H1 (cell line): ENCODE results near the gene C16orf87. TPM values are rescaled to one million over a fixed set of nuclear protein-coding genes. Genes with fewer than 3 reads are reported as not detected.

Source experiments
- CTCF ChIA-PET: fragments of 300-600 bp; sonication (Branson Sonifier 250); formaldehyde crosslinking; loops from one replicate; lab custom pipeline; 2021; ENCODE audit not compliant: partially characterized antibody; lab: Charles Lee
- POLR2A ChIA-PET: fragments of 300-600 bp; sonication (Branson Sonifier 250); formaldehyde crosslinking; loops from one replicate; lab custom pipeline; 2021; ENCODE audit warnings: inconsistent platforms; ENCODE audit not compliant: partially characterized antibody; lab: Charles Lee
- DNase-seq, 2 experiments: peaks; one replicate each; pipeline versions ENCODE4 v3.0.0 to v3.0.0-alpha.2; 2010 to 2022; ENCODE audit warnings: low spot score in 2 of 2, low read depth in 1 of 2, mixed read lengths in 1 of 2
- FAIRE-seq: peaks from 2 replicates; lab custom pipeline; 2011; peaks lifted over from hg19 to GRCh38; lab: Jason Lieb, UNC
- H2AFZ ChIP-seq: 2 replicates; pipeline ENCODE4 v1.8.1; 2012; ENCODE audit warnings: low read length, inconsistent platforms
- H2AK5ac ChIP-seq: 2 replicates; pipeline ENCODE4 v1.6.1; 2013; ENCODE audit warnings: low read depth, low read length
- H2BK120ac ChIP-seq: replicated peaks from 2 replicates; pipeline ENCODE3; 2013; ENCODE audit warnings: low read depth, low read length, inconsistent platforms
- H2BK12ac ChIP-seq: 2 replicates; pipeline ENCODE4 v1.6.1; 2013; ENCODE audit warnings: low read depth, low read length
- H2BK15ac ChIP-seq: 2 replicates; pipeline ENCODE4 v1.6.1; 2013; ENCODE audit warnings: low read length
- H2BK20ac ChIP-seq: 2 replicates; pipeline ENCODE4 v1.6.1; 2013; ENCODE audit warnings: low read length
- H2BK5ac ChIP-seq: 2 replicates; pipeline ENCODE4 v1.6.1; 2013; ENCODE audit warnings: low read depth, low read length
- H3K14ac ChIP-seq: 2 replicates; pipeline ENCODE4 v1.6.1; 2013; ENCODE audit warnings: inconsistent platforms; ENCODE audit not compliant: insufficient read length
- H3K18ac ChIP-seq: 2 replicates; pipeline ENCODE4 v1.6.1; 2013; ENCODE audit warnings: low read length; ENCODE audit errors: extremely low read depth
- H3K23ac ChIP-seq: 2 replicates; pipeline ENCODE4 v1.6.1; 2013; ENCODE audit warnings: inconsistent platforms; ENCODE audit not compliant: insufficient read length
- H3K23me2 ChIP-seq: 2 replicates; pipeline ENCODE4 v1.6.1; 2013; ENCODE audit warnings: low read depth, low read length
- H3K27ac ChIP-seq: 2 replicates; pipeline ENCODE4 v1.6.1; 2011; ENCODE audit warnings: low read depth, low read length, inconsistent platforms
- H3K27me3 ChIP-seq, 4 experiments: replicated peaks in 1 of 4; 1 replicate in 1 of 4; 2 replicates in 3 of 4; pipeline versions ENCODE4 v1.6.1 to v1.8.1; 2011 to 2013; ENCODE audit warnings: low read length in 3 of 4, mild to moderate bottlenecking in 3 of 4, inconsistent platforms in 2 of 4, mixed read lengths in 2 of 4, moderate library complexity in 1 of 4; ENCODE audit not compliant: control insufficient read depth in 3 of 4, insufficient read depth in 3 of 4; ENCODE audit errors: extremely low read depth in 1 of 4
- H3K36me3 ChIP-seq, 4 experiments: 2 replicates each; pipeline versions ENCODE4 v1.6.1 to v1.8.1; 2011 to 2013; ENCODE audit warnings: mild to moderate bottlenecking in 4 of 4, low read length in 3 of 4, moderate library complexity in 2 of 4, control low read depth in 1 of 4, inconsistent platforms in 1 of 4; ENCODE audit not compliant: insufficient read depth in 4 of 4, control insufficient read depth in 2 of 4
- H3K4ac ChIP-seq: replicated peaks from 2 replicates; pipeline ENCODE3; 2013; ENCODE audit warnings: low read length, low read depth, mixed read lengths, inconsistent platforms; ENCODE audit not compliant: insufficient read length
- H3K4me1 ChIP-seq, 4 experiments: replicated peaks in 1 of 4; 1 replicate in 1 of 4; 2 replicates in 3 of 4; pipeline versions ENCODE4 v1.6.1 to v1.8.1; 2011 to 2013; ENCODE audit warnings: low read length in 3 of 4, inconsistent platforms in 2 of 4, mixed read lengths in 1 of 4; ENCODE audit not compliant: insufficient read depth in 4 of 4, control insufficient read depth in 3 of 4
- H3K4me2 ChIP-seq, 2 experiments: 2 replicates each; pipeline versions ENCODE4 v1.6.1 to v1.8.1; 2011 to 2013; ENCODE audit warnings: low read depth in 2 of 2, low read length in 2 of 2, control low read depth in 1 of 2, inconsistent platforms in 1 of 2, mild to moderate bottlenecking in 1 of 2; ENCODE audit not compliant: insufficient read depth in 1 of 2
- H3K4me3 ChIP-seq, 4 experiments: fragments of 200-600, 300-600 bp in 1 of 4; sonication (generic), shearing (Covaris generic), sonication (Bioruptor Twin) in 1 of 4; 2 replicates each; pipeline versions ENCODE4 v1.5.1 to v1.8.1; 2011 to 2016; ENCODE audit warnings: low read length in 4 of 4, low read depth in 3 of 4, control low read depth in 2 of 4, inconsistent platforms in 2 of 4, mild to moderate bottlenecking in 2 of 4, mixed read lengths in 1 of 4, moderate library complexity in 1 of 4; ENCODE audit not compliant: insufficient read depth in 2 of 4; ENCODE audit errors: extremely low read depth in 1 of 4
- H3K56ac ChIP-seq: replicated peaks from 2 replicates; pipeline ENCODE3; 2013; ENCODE audit warnings: low read depth, mild to moderate bottlenecking, mixed read lengths, low read length, inconsistent platforms; ENCODE audit not compliant: insufficient read length
- H3K79me1 ChIP-seq: 2 replicates; pipeline ENCODE4 v1.6.1; 2013; ENCODE audit warnings: low read depth, low read length, control low read depth
- H3K79me2 ChIP-seq, 2 experiments: 2 replicates each; pipeline versions ENCODE4 v1.6.1 to v1.8.1; 2012 to 2013; ENCODE audit warnings: low read length in 2 of 2, mild to moderate bottlenecking in 2 of 2, inconsistent platforms in 1 of 2; ENCODE audit not compliant: insufficient read depth in 2 of 2, control insufficient read depth in 1 of 2
- H3K9ac ChIP-seq, 4 experiments: replicated peaks in 1 of 4; 1 replicate in 1 of 4; 2 replicates in 3 of 4; pipeline versions ENCODE4 v1.6.1 to v1.8.1; 2011 to 2013; ENCODE audit warnings: low read depth in 3 of 4, low read length in 3 of 4, control low read depth in 2 of 4, mild to moderate bottlenecking in 2 of 4, moderate library complexity in 2 of 4, inconsistent platforms in 1 of 4; ENCODE audit errors: extremely low read depth in 1 of 4
- H3K9me3 ChIP-seq, 2 experiments: 2 replicates each; pipeline versions ENCODE4 v1.6.1 to v1.8.1; 2012 to 2013; ENCODE audit warnings: mild to moderate bottlenecking in 2 of 2, moderate library complexity in 2 of 2, control low read depth in 1 of 2, inconsistent platforms in 1 of 2, low read depth in 1 of 2, low read length in 1 of 2, mixed read lengths in 1 of 2; ENCODE audit not compliant: insufficient read depth in 2 of 2
- H4K20me1 ChIP-seq, 2 experiments: replicated peaks in 1 of 2; 2 replicates each; pipeline versions ENCODE3 to v1.8.1; 2011 to 2013; ENCODE audit warnings: inconsistent platforms in 2 of 2, low read length in 2 of 2, mild to moderate bottlenecking in 1 of 2; ENCODE audit not compliant: insufficient read depth in 2 of 2, control insufficient read depth in 1 of 2
- H4K5ac ChIP-seq: 2 replicates; pipeline ENCODE4 v1.6.1; 2013; ENCODE audit warnings: low read length, low read depth, mixed read lengths, inconsistent platforms; ENCODE audit not compliant: insufficient read length
- H4K8ac ChIP-seq: 2 replicates; pipeline ENCODE4 v1.8.0; 2013; ENCODE audit warnings: mild to moderate bottlenecking, moderate library complexity, low read length, inconsistent platforms; ENCODE audit not compliant: insufficient read depth; ENCODE audit errors: extremely low read depth
- H4K91ac ChIP-seq: replicated peaks from 2 replicates; pipeline ENCODE3; 2013; ENCODE audit warnings: low read length, mixed read lengths, inconsistent platforms; ENCODE audit not compliant: insufficient read length
- CREB1 ChIP-seq: IDR thresholded peaks from 2 replicates; pipeline ENCODE4 v1.6.1; 2012; ENCODE audit warnings: inconsistent platforms
- EZH2 ChIP-seq: fragments of 200-600 bp; sonication (generic); IDR thresholded peaks from 2 replicates; pipeline ENCODE4 v1.7.1; 2012; ENCODE audit warnings: low read depth, mild to moderate bottlenecking, moderate library complexity, low read length, inconsistent platforms; ENCODE audit not compliant: severe bottlenecking
- KDM4A ChIP-seq: IDR thresholded peaks from one replicate; pipeline ENCODE4 v1.7.1; 2012; ENCODE audit warnings: low read depth, mild to moderate bottlenecking, moderate library complexity, low read length, inconsistent platforms; ENCODE audit not compliant: severe bottlenecking
- RFX5 ChIP-seq: IDR thresholded peaks from 2 replicates; pipeline ENCODE4 v1.6.1; 2011; ENCODE audit warnings: low read depth, low read length, improper control_type of control experiment, borderline replicate concordance
- WGBS, 2 experiments: shearing (Covaris generic) in 1 of 2; methylation state at CpG; one replicate each; pipeline versions ENCODE4 v1.1.6 to v1.1.7; 2013 to 2015; ENCODE audit warnings: low lambda C conversion rate in 2 of 2, mixed read lengths in 2 of 2, inconsistent platforms in 1 of 2, low coverage in 1 of 2, missing lambda C conversion rate in 1 of 2; ENCODE audit not compliant: insufficient replicate concordance in 2 of 2, insufficient coverage in 1 of 2, insufficient read length in 1 of 2; ENCODE audit errors: extremely low coverage in 1 of 2, missing lambda C conversion rate in 1 of 2; 5-methylcytosine and 5-hydroxymethylcytosine counted together
- polyA plus RNA-seq, 7 experiments: library from polyadenylated mRNA; depleted of rRNA in 3 of 7; stranded (reverse) in 5 of 7; unstranded in 2 of 7; fragments of >200 nt in 5 of 7; fragments of 200-250 nt in 2 of 7; gene quantifications; 1 replicate in 5 of 7; 2 replicates in 1 of 7; 4 replicates in 1 of 7; pipeline versions ENCODE4 v1.2.1 to v1.2.3, GENCODE V29; 2011 to 2013; ENCODE audit warnings: missing spikeins in 2 of 7, mixed read lengths in 2 of 7
- total RNA-seq: library from RNA; stranded (reverse); fragmentation: NEBNext Ultra II Directional; extraction: Animal tissue kit (Norgen Biotek cat#: 25700); gene quantifications from 2 replicates; pipeline ENCODE4 v1.2.1, GENCODE V29; 2021
- TF ChIP-seq, protein P1 (sequence below): IDR thresholded peaks from 2 replicates; pipeline ENCODE4 v1.6.1; 2011; ENCODE audit warnings: low read length, improper control_type of control experiment

Gene C16orf87
- total and polyA plus RNA-seq, 2 of the 8 experiments (the other 6 are each of a cell fraction or from before 2014, with no cell fraction given), result 4.8 to 21.8 TPM

DNA sequence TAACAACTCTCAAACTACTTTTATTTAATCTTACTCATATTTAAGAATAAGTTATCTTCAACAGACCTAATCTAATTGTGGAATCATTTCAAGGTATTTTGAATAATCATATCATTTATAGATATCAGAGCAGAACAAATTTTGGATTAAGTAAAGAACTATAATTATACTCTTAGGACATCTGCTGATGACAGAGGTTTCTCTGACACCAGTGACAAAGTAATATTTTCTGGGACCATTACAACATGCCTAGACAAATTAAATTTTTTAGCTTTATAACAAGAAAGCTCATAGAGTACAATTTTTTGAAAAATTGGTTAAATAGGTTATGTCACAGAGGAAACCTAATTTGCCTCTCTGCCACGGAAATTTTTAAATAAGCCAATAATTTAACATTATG, 30.5 kb downstream of the C16orf87 start:
- Histone ChIP-seq H2BK15ac (no peak overlapping the region), H3K23ac (no peak overlapping the region), H4K91ac (no peak overlapping the region), H4K20me1 (no peaks in the 10 kb centered on the region), H3K4me3 (no peak overlapping the region), H2BK20ac (no peak overlapping the region), H3K27me3 (no peaks in the 10 kb centered on the region), H3K56ac (no peak overlapping the region), H2BK12ac (no peak overlapping the region), H3K9me3 (no peaks in the 10 kb centered on the region), H3K18ac (no peak overlapping the region), H2AK5ac (no peak overlapping the region), H3K4me2 (no peak overlapping the region), H3K9ac (peak overlapping the region in 1 of 4 experiments; percentile 34; a peak in 1 of 7 replicates), H3K36me3 (peaks cover 0 to 5% (median 0%) of the 10 kb centered on the region in 4 experiments; a peak in 2 of 8 replicates), H2AFZ (no peak overlapping the region), H3K79me1 (no peaks in the 10 kb centered on the region), H3K23me2 (no peaks in the 10 kb centered on the region), H2BK120ac (no peak overlapping the region), H3K4me1 (no peaks in the 10 kb centered on the region), H3K14ac (no peak overlapping the region), H4K8ac (no peak overlapping the region), H3K27ac (no peak overlapping the region), H4K5ac (no peak overlapping the region), H3K4ac (no peak overlapping the region), H2BK5ac (no peak overlapping the region), H3K79me2 (no peaks in the 10 kb centered on the region)
- 89% methylated on average over 1 of the region's 1 CpG; no CpG with 5 or more reads in 1 of the 2 experiments for WGBS, 2 experiments
- ChIA-PET CTCF (interaction anchor here (0.8 to 3.7 kb wide), 13 partner anchors 8 to 126 kb away, joined by 3 to 35 read pairs (median 4); no protein-coding TSS in a partner anchor), POLR2A (interaction anchor here (1.2 to 1.5 kb wide), 2 partner anchors 13 to 114 kb away, joined by 3 to 4 read pairs; no protein-coding TSS in a partner anchor)
- FAIRE-seq (no peak), DNase-seq (no peak)
- TF ChIP-seq CREB1 (no peak), EZH2 (no peak), KDM4A (no peak), RFX5 (no peak)
- TF ChIP-seq, protein P1, sequence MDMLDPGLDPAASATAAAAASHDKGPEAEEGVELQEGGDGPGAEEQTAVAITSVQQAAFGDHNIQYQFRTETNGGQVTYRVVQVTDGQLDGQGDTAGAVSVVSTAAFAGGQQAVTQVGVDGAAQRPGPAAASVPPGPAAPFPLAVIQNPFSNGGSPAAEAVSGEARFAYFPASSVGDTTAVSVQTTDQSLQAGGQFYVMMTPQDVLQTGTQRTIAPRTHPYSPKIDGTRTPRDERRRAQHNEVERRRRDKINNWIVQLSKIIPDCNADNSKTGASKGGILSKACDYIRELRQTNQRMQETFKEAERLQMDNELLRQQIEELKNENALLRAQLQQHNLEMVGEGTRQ, result no peak
